Brain microvascular endothelial cell (primary cell): ENCODE results near the gene MYH10.

Experiments
- DNase-seq: peaks from one replicate; pipeline ENCODE4 v3.0.0-alpha.2; 2020
- H3K27ac ChIP-seq: fragments of 250-450 bp; sonication (Bioruptor Pico); 2 replicates; pipeline ENCODE4 v1.5.1; 2020; ENCODE audit warnings: mild to moderate bottlenecking, moderate library complexity
- H3K27me3 ChIP-seq: fragments of 250-450 bp; sonication (Bioruptor Pico); replicated peaks from 2 replicates; pipeline ENCODE4 v1.5.1; 2020; ENCODE audit warnings: mild to moderate bottlenecking
- H3K36me3 ChIP-seq: fragments of 250-450 bp; sonication (Bioruptor Pico); replicated peaks from 2 replicates; pipeline ENCODE4 v1.5.1; 2020; ENCODE audit warnings: mild to moderate bottlenecking
- H3K4me3 ChIP-seq: 2 replicates; pipeline ENCODE4 v1.5.1; 2011; ENCODE audit warnings: low read depth, mild to moderate bottlenecking, control low read depth, low read length, moderate library complexity
- CTCF ChIP-seq: IDR thresholded peaks from 2 replicates; pipeline ENCODE4 v1.5.1; 2011; ENCODE audit warnings: low read depth, mild to moderate bottlenecking, moderate library complexity, low read length, control low read depth, inconsistent platforms; ENCODE audit errors: missing control alignments
- in situ Hi-C: cut with HindIII; loops from 2 replicates; pipeline ENCODE4 v1.10.0; 2017; ENCODE audit warnings: low sequenced_read_pairs, low pct_ligation_motif_present

Gene MYH10

GRCh38 chr17:8599351-8600011 lies 31.0 kb downstream of the MYH10 start:
- in situ Hi-C loops, result no loop called here
- Histone ChIP-seq H3K36me3 (peaks cover 4% of the 10 kb centered on the region), H3K4me3 (no peak overlapping the region), H3K27ac (no peak overlapping the region), H3K27me3 (no peaks in the 10 kb centered on the region)
- DNase-seq, result no peak
- TF ChIP-seq CTCF, result no peak

DNA sequence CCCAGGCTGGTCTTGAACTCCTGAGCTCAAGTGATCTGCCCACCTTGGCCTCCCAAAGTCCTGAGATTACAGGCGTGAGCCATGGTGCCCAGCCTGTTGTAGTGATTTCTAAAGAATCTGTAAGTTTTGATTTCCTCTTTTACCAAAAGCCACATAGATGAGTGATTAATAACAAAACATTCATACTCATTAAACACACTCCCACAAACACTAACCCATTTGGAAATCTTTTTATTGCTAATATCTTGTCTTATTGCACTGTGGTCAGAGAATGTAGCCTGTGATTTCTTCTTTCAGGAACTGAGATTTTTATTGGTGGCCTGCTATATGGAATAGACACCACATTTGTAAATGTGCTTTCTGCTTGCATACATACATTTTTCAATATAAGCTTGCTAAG lies 31.6 kb downstream of the MYH10 start:
- no peak for DNase-seq
- in situ Hi-C loops, result no loop called here
- Histone ChIP-seq H3K27ac (no peak overlapping the region), H3K4me3 (no peak overlapping the region), H3K36me3 (peaks cover 4% of the 10 kb centered on the region), H3K27me3 (no peaks in the 10 kb centered on the region)
- no peak for TF ChIP-seq CTCF

DNA sequence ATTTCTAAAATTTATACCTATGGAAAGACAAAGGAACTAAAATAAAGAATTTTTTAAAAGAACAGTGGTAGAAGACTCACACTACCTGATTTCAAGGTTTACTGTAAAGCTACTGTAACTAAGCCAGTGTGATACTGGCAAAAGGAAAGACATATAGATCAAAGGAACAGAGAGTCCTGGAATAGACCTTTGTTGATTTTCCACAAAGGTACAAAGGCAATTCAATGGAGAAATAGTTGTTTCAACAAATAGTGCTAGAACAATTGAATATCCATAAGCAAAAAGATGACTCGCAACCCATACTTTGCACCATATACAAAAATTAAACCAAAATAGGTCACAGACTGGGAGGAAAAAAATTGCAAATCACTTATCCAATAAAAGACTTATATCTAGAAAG lies 36.7 kb downstream of the MYH10 start:
- no peak for TF ChIP-seq CTCF
- no peak overlapping the region for H3K4me3 ChIP-seq
- H3K27me3 ChIP-seq, result no peaks in the 10 kb centered on the region
- no peaks in the 10 kb centered on the region for H3K36me3 ChIP-seq
- in situ Hi-C loops, result no loop called here
- no peak overlapping the region for H3K27ac ChIP-seq
- DNase-seq, result no peak

DNA sequence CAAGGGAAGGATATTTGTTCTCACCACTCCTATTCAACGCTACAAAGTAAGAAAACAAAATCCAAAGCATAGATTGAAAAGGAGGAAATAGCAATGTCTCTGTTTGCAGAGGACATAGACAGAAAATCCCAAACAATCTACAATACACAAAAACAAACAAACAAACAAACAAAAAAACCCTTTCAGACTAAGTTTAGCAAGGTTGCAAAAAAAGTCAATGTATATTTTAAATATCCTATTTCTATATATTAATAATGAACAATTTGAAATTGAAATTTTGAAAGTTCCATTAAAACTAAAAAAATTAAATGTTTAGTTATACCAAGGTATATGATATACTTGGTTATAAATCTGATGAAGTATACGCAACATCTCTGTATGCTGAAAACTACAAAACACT lies 37.2 kb downstream of the MYH10 start:
- no peaks in the 10 kb centered on the region for H3K27me3 ChIP-seq
- H3K4me3 ChIP-seq, result no peak overlapping the region
- DNase-seq, result no peak
- H3K36me3 ChIP-seq, result no peaks in the 10 kb centered on the region
- H3K27ac ChIP-seq, result no peak overlapping the region
- in situ Hi-C loops, result no loop called here
- TF ChIP-seq CTCF, result no peak

- in situ Hi-C loops, result no loop called here
- Histone ChIP-seq H3K36me3 (no peaks in the 10 kb centered on the region), H3K27ac (no peak overlapping the region), H3K27me3 (no peaks in the 10 kb centered on the region), H3K4me3 (no peak overlapping the region)
- DNase-seq, result no peak
- no peak for TF ChIP-seq CTCF
Observed at GRCh38 chr17:8588877-8589554, 41.5 kb downstream of the MYH10 start.

- Histone ChIP-seq H3K4me3 (no peak overlapping the region), H3K36me3 (no peaks in the 10 kb centered on the region), H3K27ac (no peak overlapping the region), H3K27me3 (no peaks in the 10 kb centered on the region)
- TF ChIP-seq CTCF, result no peak
- DNase-seq, result no peak
- in situ Hi-C loops, result no loop called here
Observed at GRCh38 chr17:8586766-8587165, 43.8 kb downstream of the MYH10 start.
